Left ventricle myocardium superior (tissue), 1 donor: ENCODE data around the gene BICD2. TPM values are rescaled to one million over a fixed set of nuclear protein-coding genes. Genes with fewer than 3 reads are reported as not detected.
"Not testable (repeated sequence)": the region's sequence is repeated elsewhere in the genome, so short reads cannot be mapped to it uniquely, and the experiment has no call there.

ENCODE experiments used
- ATAC-seq: fragments of 200-7000 bp; cut with Tn5 transposase; one replicate; pipeline ENCODE4 v1.9.1; 2020; ENCODE audit warnings: mild to moderate bottlenecking, moderate library complexity
- DNase-seq: peaks from one replicate; pipeline ENCODE4 v3.0.0-alpha.2; 2020
- intact Hi-C: fragments of 100-400 bp; cut with micrococcal nuclease; formaldehyde crosslinking; loops from one replicate; pipeline ENCODE4 v1.11.0; 2022
- total RNA-seq: library from RNA; stranded (reverse); fragmentation: NEBNext Ultra II Directional; extraction: Animal tissue kit (Norgen Biotek cat#: 25700); gene quantifications from one replicate; pipeline ENCODE4 v1.2.1, GENCODE V29; 2021
- donor health status: DM: no; HTN: yes; CAD: no; lungs with severe emphysema.

Gene BICD2
- total RNA-seq, 1 donor from 2014 or later = 39.2 TPM

DNA sequence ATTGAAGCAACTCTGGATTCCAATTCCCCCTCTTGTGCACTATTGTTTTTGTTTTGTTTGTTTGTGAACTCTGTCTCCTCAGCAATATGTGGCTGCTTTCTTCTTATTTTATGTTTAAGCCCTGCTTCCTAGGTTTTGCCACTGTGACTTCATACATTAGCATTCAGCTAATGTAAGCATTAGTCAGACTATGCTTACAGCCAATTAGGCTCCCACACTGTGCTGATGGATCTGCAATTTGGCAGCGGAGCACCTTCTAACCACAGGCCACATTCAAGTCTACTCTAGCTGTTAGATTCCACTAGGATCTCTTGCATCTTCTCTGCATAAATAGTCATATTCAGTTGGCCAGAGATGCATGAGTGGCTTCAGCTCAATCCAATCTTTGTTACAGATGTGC, 9.6 kb upstream of the BICD2 start:
- intact Hi-C loops = no loop called here
- ATAC-seq (no peak), DNase-seq (no peak)

DNA sequence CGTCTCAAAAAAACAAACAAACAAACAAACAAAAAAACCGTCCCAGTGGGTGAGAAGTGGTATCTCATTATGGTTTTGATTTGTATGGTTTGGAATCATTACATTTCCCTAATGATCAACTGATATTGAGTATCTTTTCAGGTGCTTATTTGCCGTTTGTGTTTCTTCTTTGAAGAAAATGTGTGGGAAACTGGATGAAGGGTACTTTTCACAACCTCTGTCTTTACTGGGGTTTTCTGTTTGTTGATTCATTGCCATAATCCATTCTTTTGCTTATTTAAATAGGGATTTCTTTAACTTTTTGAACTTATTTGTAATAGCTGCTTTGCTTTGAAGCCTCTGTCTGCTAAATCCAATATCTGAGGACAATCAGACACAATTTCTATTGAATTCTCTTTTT, 9.2 kb upstream of the BICD2 start:
- no peak for ATAC-seq
- no peak for DNase-seq
- intact Hi-C loops = no loop called here

DNA sequence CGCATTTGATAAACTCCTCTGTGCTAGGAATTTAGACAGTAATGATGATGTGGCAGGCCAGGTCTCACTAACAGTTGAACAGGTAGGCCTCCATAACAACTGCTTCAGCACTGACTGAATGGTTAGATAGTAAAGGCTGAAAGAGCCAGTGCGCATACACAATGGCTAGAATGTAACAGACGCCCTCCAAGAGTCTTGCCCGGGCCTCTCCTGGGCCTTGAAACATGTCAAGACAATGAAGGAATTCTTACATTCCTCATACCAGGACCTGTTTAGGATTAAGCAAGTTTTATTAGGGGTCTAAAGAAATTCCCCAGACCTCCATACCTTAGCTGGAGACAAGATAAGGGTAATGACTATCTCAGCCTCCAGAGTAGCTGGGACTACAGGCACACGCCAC, 6.7 kb upstream of the BICD2 start:
- intact Hi-C loops = no loop called here
- ATAC-seq (no peak), DNase-seq (no peak)

DNA sequence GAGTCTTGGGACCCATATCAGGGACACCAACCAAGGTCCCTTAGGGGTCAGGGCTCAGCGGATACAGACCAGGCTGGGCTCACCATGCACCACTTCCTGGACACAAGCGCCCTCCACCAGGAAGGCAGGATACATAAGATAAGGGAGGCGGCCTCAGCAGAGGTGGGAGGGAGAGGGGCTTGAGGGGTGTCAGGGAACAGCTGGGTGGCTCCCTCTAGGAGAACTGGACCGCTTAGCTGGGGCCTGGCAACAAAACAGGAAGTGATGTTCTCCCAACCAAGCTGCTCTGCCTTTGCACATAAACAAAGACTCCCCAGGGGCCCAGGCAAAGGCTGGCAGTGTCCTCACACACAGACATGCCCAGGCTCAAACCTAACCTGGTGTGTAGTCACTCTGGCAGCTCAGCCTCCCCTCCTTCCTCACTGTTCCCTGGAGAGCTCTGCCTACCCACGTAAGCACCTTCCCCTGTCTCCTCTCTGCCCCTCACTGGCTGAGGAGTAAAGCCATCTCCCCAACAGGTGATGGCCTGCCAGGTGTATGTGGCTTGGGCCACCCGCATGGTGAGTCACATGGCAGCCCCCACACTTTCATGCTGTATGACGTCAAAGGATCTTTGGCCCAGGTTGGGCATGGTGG, 5.8 kb upstream of the BICD2 start:
- intact Hi-C loops = no loop called here
- peak; percentile 7 for ATAC-seq
- DNase-seq = no peak

DNA sequence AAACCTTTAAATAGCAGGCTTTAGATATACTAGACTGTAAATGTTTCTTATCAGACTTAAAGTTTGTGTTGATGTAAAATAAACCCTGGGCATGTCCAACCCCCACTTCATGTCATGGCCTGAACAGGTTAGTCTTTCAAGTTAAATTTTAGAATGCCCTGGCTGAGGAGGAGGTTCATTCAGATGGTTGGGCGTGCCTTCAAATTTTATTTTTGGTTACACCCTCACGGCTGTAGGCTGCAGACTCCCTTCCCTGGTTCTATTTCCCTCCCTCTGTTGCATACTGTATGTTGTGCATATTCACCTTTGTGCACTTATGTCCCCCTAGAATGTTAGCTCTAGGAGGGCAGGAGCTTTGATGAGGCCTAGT, 5.3 kb upstream of the BICD2 start:
- DNase-seq = no peak
- peak; percentile 44 for ATAC-seq
- intact Hi-C loops = no loop called here

DNA sequence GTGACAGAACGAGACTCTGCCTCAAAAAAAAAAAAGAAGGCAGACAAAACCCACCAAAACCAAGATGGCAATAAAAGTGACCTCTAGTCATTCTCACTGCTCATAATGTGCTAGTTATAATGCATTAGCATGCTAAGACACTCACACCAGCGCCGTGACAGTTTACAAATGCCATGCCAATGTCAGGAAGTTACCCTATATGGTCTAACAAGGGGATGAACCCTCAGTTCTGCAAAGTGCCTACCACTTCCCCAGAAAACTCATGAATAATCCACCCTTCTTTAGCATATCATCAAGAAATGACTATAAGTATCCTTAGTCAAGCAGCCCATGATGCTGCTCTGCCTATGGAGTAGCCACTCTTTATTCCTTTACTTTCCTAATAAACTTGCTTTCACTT, 4.7 kb upstream of the BICD2 start:
- intact Hi-C loops = no loop called here
- ATAC-seq (no peak), DNase-seq (no peak)

DNA sequence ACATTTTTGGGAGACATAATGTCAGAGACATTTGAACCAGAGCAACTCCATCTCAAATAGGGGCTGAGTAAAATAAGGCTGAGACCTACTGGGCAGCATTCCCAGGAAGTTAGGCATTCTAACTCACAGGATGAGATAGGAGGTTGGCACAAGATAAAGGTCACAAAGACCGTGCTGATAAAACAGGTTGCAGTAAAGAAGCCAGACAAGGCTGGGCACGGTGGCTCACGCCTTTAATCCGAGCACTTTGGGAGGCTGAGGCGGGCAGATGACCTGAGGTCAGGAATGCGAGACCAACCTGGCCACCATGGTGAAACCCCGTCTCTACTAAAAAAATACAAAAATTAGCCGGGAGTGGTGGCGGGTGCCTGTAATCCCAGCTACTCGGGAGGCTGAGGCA, 4.2 kb upstream of the BICD2 start:
- intact Hi-C loops, ATAC-seq, DNase-seq: not testable (repeated sequence)

DNA sequence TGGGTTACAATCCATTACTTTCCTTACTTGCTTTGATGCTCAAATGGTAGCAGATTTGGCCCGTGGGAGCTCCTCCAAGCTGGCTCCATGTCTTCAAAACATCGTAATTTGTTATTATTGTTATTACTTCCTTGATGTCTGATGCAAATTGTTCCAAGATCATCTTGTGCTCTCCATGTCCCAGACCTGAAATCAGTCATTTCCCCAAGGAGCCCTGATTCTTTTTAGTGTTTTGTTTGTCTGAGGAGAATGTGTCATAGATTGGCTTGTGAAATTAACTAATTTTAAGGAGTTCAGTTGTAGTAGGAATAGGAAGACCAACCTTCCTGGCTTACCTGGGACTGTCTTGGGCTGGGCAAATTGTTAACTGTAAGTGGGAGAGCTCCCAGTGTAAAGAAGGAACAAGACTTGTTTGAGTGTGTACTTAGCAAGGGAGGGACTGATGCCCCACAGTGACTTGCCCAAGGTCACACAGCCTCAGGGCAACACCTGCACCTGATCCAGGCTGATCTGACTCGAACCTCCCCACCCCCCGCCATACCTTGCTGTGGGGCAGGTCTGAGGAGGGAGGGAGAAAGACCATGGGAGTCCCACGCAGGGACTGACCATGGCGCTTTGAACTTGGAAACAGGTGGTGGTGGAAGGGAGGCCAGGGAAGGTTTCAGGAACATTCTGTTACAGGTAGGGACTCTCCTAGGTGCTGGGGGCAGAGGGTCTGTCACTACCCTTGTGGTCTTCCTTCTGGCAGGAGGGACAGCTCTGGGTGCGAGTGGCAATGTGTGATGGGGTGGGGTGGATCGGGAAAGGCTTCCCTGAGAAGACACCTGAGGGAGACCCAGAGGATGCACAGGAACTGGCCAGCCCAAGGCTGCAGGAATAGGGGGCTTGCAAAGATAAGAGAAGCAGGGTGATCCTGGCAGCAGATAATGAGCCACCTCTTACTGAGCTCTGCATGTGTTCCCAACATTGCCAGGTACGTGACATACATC, 2.7 kb upstream of the BICD2 start:
- ATAC-seq (no peak), DNase-seq (no peak)
- intact Hi-C loops = no loop called here

DNA sequence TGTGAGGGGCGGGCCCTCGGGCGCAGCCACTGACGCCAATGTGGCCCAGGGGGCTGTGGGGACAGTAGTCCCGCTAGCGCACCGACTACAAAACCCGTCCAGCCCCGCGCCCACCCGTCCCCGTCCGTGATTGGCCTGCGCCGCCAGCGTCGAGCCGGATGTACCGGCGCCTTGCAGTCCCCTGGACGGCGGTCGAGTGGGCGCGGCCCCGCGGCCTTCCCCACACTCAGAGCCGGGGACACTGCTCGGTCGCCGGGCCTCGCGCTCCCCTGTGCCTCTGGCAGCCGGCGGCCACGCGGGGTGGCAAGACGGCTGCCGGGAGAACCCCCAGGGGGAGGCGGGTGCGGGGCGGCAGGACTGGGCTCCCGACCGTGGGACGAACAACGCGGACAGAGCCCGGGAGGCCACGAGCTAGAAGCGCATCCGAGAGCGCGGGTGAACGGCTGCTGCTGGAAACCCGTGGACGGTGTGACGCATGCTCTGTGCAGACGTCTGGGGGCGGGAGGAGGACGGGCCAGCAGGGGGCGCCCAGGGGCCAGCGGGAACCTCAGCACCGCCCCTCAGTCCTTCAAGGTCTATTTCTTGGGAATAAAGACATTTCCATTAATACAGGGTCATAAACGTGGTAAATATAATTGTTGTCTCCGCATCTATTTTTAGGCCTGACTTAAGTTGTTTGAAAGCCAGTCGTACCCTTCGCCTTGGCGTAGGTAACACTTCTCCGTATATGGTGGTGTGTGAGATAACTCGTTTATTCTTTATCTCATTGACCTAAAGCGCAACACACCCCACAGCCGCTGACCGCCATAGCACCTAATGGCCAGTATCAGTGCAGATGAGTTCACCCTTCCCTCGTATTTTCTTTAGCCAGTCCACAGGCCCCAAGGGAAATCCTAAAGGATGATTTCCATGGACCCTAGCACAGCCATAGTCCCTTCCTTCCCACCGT, 629 bp upstream of the BICD2 start:
- ATAC-seq (peak; percentile 95), DNase-seq (peak; percentile 100)
- intact Hi-C loops = no loop called here

DNA sequence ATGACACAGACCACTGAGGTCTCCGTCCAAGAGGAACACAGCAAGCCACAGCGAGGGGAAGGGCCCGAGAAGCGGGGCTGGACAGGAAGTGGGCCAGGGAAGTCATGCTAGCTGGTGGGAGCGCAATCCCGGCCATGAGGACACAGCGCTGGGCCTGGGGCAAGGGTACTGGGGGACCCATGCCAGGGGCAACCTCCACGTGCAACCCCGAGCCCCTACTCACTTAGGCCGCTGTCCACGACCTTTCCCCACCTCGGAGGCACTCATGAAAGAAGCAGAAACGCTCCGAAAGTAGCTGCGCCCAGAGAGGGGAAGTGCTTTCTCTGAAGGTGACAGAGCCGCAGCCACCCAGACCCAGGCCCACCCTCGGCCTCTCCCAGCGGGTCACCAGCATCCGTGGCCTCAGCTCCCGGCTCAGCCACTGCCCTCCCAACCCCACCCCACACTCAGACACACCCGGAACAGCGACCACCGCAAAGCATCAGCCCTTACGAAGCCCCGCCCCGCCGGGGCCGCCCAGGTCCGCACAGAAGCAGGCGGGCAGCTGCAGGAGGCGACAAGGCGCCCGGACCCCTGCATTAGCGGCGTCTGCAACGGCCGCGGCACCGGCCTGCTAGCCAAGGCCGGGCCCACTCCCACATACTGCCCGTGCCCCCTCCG, 782 bp downstream of the BICD2 start:
- intact Hi-C loops = no loop called here
- peak; percentile 48 for DNase-seq
- no peak for ATAC-seq

DNA sequence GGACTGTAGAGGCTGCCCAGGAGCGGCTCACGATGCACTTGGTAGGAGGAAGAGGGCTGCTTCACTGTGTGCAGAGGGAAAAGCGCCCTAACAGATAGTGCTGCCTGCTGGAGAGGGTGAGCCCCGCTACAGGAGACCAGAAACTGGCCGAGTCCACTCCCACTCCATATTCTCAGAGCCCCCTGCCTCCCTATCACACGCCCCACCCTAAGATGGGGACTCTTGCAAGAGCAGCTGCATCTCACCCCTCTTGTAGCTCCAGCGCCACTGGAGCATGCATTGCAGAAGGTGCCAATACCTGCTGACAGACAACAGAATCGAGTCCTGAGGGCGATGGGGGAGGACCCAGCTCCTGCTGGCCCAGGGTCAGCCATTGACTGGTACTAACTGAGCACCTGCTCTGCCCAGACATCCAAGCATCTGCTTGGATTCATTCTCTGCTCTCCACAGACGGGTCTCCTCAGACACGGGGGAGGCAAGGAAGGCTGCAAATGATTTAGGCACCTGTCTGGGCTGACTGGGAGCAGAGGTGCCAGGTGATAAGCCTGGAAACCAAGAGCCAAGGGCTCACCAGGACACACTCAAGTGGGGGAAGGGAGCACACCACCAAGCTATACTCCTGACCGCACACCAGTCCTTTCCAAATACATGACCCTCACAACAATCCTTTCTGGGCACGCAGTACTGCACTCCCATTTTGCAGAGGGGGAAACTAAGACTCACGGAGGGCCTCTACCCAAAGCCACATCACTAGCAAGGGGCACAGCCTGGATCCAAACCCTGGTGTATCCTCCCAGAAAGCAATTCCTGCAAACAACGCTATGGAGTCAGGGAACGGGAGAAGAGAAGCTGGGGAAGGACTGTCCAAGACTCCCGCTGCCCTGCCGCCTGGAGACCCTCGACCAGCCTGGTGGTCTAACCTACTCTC, 1.6 kb downstream of the BICD2 start:
- no peak for DNase-seq
- intact Hi-C loops = no loop called here
- no peak for ATAC-seq

DNA sequence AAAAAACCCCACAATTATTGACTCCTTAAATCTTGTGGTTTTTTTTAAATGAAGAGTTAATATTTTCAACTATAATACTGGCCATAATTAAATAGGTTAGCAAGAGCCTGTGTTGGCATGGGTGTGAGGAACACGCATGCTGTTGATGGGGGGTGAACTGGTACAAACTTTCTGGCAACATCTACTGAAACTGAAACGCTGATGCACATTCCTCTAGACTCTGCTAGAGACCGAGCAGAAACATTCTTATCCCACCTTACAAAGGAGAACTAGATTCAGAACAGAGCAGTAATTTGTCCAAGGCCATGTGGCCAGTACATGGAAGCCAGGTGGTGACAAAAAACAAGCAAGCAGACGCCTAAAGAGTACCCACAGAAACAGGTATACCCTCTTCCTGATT, 2.4 kb downstream of the BICD2 start:
- intact Hi-C loops = no loop called here
- no peak for ATAC-seq
- no peak for DNase-seq

DNA sequence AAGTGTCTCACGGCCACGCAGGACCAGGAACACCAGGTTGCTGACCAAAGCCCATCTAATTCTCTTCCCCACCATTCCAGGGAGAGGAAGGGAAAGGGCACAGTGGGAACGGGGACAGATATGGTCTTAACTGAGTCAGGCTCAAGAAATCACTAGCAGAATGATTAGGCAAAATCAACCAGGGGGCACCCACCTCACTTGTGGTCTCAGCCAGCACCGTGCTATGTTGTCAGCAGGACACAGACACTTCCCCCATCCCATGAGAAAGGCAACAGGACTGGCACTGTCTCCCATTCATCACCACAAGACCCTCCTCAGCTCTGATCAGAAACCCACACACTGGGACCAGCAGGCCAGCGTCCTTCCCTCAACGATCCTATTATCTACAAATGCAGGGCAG, 2.9 kb downstream of the BICD2 start:
- DNase-seq (peak; percentile 14), ATAC-seq (no peak)
- intact Hi-C loops = no loop called here

DNA sequence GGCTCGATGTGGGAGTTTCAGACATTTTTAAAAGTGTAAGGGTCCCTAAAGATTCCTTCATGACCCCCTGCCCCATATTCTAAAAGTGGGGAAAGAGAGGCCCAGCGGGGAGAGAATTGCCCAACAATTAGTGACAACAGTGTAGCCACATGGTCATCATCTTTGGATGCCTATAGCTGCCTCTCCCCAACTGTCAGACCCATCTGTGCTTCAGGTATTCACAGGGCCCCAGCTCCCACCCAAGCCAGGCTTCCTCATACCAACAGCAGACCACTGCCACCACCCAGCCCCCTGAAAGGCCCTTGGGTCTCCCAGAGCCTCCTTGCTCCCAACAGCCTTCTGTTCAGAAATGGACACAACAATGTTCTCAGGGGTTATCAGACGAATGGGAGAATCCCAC, 4.1 kb downstream of the BICD2 start:
- ATAC-seq = no peak
- peak; percentile 1 for DNase-seq
- intact Hi-C loops = no loop called here

DNA sequence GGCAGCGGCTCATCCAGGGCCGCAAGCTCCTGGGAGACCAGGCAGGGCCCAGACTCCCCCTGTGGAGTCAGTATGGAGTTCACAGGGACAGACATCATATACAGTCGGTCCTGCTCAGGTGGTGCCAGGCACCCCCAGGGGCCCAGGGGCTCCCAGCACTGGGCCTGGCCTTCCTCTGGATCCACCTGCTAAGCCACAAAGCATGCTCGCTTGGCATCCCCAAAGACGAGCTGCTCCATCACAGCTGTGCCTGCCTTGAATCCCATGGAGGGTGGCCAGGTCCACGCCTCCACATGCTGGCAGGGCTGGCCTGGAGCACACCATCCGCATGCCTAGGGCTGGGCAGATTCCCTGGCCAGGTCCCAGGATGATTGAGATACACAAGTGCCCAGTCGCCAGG, 4.6 kb downstream of the BICD2 start:
- intact Hi-C loops = no loop called here
- peak; percentile 56 for ATAC-seq

DNA sequence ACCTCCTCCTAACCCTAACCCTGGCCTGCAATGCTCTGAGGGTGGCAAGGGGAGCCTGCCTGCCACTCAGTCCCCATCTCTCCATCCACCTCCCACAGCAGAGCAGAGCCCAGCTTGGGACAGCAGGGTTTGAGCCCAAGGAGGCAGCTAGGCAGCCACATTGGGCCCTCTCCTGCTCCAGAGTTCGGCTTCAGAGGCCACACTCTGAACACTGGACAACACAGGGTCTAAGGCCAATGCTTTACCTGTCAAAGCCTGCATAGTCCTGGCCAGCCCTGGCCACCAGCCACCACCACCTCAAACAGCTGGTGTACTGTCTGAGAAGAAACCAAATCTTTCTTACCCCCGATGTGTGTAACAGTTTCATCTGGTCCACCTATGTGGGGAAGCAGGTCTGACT, 5.2 kb downstream of the BICD2 start:
- DNase-seq = peak; percentile 18
- intact Hi-C loops = no loop called here

More for the DNA sequence above, 4.6 kb downstream of the BICD2 start:
- peak; percentile 91 for DNase-seq

DNA sequence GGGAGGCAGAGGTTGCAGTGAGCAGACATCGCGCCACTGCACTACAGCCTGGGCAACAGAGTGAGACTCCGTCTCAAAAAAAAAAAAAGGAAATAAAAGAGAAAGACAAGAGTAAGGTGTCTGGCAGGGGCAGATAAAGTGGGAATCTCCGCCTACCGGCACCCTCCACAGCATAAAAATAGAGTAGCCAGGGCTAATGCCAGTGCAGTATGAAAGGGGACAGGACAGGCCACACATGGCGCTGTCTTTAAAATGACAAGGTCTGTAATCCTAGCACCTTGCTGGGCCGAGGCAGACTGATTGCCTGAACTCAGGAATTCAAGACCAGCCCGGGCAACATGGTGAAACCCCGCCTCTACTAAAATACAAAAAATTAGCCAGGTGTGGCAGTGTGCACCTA, 7.8 kb downstream of the BICD2 start:
- intact Hi-C loops = no loop called here

More for the DNA sequence above, 5.2 kb downstream of the BICD2 start:
- ATAC-seq = no peak

More for the DNA sequence above, 7.8 kb downstream of the BICD2 start:
- ATAC-seq (peak; percentile 27), DNase-seq (no peak)
